ENCODE results near the gene SLC2A8. TPM values are rescaled to one million over a fixed set of nuclear protein-coding genes. Genes with fewer than 3 reads are reported as not detected.

SLC2A8 gene, protein sequence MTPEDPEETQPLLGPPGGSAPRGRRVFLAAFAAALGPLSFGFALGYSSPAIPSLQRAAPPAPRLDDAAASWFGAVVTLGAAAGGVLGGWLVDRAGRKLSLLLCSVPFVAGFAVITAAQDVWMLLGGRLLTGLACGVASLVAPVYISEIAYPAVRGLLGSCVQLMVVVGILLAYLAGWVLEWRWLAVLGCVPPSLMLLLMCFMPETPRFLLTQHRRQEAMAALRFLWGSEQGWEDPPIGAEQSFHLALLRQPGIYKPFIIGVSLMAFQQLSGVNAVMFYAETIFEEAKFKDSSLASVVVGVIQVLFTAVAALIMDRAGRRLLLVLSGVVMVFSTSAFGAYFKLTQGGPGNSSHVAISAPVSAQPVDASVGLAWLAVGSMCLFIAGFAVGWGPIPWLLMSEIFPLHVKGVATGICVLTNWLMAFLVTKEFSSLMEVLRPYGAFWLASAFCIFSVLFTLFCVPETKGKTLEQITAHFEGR
- total RNA-seq (2022): 141 and 144 TPM in 2 replicates
- Bru-seq, nascent RNA: percentile 85 among the genes with signal in this experiment
- percentile 93 among the genes with signal in this experiment for BruChase-seq, experiment 1, labeled RNA remaining after a 2-hour chase
- BruChase-seq, experiment 2, labeled RNA remaining after a 6-hour chase: percentile 93 among the genes with signal in this experiment
- long read RNA-seq, transcript SLC2A8-203 (10 exons, 2,172 nt): major isoform, 158 of 357 reads
- long read RNA-seq, transcript SLC2A8-201 (7 exons, 914 nt): minor isoform, 8 of 357 reads
- long read RNA-seq, transcript SLC2A8-215 (8 exons, 1,763 nt): minor isoform, 25 of 357 reads
- long read RNA-seq, partial matches to known transcripts: 26 of 357 reads
- long read RNA-seq, other reads (novel, unspliced or antisense): 136 of 357 reads

DNA sequence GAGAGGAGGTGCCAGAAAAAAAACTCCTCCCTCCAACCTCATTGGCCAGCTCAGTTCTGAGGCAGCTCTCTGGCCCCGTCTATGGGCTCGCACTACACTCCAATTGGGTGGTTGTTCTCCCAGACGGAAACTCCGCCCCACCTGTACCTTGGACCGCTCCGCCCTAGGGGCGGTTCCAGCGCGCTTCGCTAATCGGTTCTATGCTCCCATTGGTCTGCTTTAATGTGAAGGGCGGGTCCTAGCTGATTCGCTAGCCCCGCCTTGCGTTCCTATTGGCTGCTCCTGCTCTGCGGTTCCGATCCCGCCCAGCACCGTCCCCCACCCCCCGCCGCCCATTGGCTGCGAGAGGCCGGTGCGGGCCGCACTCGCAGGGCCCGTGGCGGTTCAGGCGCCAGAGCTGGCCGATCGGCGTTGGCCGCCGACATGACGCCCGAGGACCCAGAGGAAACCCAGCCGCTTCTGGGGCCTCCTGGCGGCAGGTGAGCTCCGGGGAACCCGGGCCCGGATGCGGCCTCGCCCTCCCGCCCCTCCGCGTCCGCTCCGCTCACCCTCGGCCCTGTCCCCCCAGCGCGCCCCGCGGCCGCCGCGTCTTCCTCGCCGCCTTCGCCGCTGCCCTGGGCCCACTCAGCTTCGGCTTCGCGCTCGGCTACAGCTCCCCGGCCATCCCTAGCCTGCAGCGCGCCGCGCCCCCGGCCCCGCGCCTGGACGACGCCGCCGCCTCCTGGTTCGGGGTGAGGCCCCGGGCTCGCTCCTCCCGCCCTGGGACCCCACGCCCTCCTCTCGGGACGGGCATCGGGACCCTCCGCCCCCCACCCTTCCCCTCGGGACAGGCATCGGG, at the start of gene SLC2A8:
SLC2A8 (plus strand) TSS at position 362 of the 838 bp plus-strand sequence; CDS start at position 424, 62 bp downstream.
- peaks cover 17% of the 10 kb centered on the region for H3K4me1 Mint-ChIP-seq (ENCODE audit: low read depth, unreplicated experiment)
- Histone ChIP-seq H3K27me3 (replicated peaks; ENCODE audit: control insufficient read depth, insufficient read depth, low read length) (no peaks in the 10 kb centered on the region), H3K4me1 (peaks cover 39% of the 10 kb centered on the region), H3K9me3 (no peaks in the 10 kb centered on the region), H3K36me3 (ENCODE audit: control insufficient read depth, insufficient read depth, low read length) (no peaks in the 10 kb centered on the region), H3K4me3 (ENCODE audit: low read depth, low read length) (peak within 1 kb of the TSS; percentile 92)
- ChIA-PET CTCF (interaction anchor here (0.7 to 3.4 kb wide), 18 partner anchors 9 to 457 kb away, joined by 3 to 54 read pairs (median 6); partner anchors contain the start of genes TOR2A and ZNF79), POLR2A (interaction anchor here (0.6 to 2.2 kb wide), 16 partner anchors 9 to 1433 kb away, joined by 3 to 51 read pairs (median 9); partner anchors contain the start of genes LRSAM1, RALGPS1, RPL12 and SPOUT1)
- DNase-seq: peak; percentile 99 to 100
- peaks cover 52% of the 10 kb centered on the region for H3K36me3 Mint-ChIP-seq (ENCODE audit: insufficient read depth, unreplicated experiment)
- BruUV-seq (replicated peaks): no TSS peak
- no peaks in the 10 kb centered on the region for H3K27me3 Mint-ChIP-seq (ENCODE audit: insufficient read depth, unreplicated experiment)
- TF ChIP-seq, protein P1, sequence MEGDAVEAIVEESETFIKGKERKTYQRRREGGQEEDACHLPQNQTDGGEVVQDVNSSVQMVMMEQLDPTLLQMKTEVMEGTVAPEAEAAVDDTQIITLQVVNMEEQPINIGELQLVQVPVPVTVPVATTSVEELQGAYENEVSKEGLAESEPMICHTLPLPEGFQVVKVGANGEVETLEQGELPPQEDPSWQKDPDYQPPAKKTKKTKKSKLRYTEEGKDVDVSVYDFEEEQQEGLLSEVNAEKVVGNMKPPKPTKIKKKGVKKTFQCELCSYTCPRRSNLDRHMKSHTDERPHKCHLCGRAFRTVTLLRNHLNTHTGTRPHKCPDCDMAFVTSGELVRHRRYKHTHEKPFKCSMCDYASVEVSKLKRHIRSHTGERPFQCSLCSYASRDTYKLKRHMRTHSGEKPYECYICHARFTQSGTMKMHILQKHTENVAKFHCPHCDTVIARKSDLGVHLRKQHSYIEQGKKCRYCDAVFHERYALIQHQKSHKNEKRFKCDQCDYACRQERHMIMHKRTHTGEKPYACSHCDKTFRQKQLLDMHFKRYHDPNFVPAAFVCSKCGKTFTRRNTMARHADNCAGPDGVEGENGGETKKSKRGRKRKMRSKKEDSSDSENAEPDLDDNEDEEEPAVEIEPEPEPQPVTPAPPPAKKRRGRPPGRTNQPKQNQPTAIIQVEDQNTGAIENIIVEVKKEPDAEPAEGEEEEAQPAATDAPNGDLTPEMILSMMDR (IDR thresholded peaks at IDR 0.05; ENCODE audit: insufficient read depth in 1 of 2, low read depth in 1 of 2, low read length in 1 of 2, severe bottlenecking in 1 of 2, unreplicated experiment in 1 of 2): peak; percentile 36 to 47
- H3K9me3 Mint-ChIP-seq (ENCODE audit: unreplicated experiment): no peaks in the 10 kb centered on the region
- peak within 1 kb of the TSS; percentile 93 for H3K27ac Mint-ChIP-seq (ENCODE audit: unreplicated experiment)
- peak within 1 kb of the TSS; percentile 97 for H3K4me3 Mint-ChIP-seq (ENCODE audit: unreplicated experiment)
- intact Hi-C loops (cut with micrococcal nuclease; ENCODE audit: unreplicated experiment): loop anchor here (1.0 to 10.0 kb wide), 7 partner anchors 9 to 455 kb away; no protein-coding TSS in a partner anchor

DNA sequence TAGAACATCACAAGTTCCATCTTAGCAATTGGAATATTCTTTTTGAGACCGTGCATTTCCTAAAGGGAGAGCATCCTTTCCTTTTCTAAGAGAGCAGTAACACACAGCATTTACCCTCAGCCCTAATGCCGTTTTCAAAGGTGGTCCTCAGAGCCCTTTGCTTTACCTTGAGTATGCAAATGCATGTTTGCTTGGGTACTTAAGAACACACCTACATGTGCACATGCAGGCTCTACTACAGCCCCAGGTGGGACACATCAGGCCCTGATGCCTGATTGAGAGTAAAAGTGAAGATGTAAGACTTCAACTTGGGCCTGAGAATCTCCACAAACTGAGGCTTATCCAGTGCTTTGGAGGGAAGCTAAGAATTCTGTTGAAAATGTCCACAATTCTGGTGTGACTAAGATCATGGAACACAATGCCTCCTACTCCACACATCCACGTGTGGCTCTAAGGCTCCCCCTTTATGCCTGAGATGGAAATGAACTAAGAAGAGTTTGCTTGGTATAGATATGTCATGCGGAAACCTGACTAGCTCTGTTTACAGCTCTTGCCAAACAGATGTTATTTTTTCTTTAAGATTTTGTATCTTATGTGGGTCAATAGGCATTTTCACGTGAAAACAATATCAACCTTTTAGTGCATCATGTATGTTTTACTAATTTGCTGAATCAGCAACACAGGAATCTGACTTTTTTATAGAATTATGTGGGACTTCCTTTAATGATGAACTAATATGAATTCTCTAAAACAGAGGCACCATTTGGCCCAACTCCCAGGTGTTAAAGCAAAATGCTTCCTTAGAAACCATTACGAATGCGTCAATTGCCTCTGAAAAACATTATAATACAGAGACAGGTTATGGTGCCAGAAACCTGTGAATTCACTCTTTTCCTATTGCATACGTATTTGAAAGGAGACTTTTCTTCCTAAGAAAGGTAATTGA, 48.9 kb upstream of the SLC2A8 start:
- H3K4me3 Mint-ChIP-seq (ENCODE audit: unreplicated experiment): no peak overlapping the region
- CTCF ChIA-PET: interaction anchor here (1.0 kb wide), 2 partner anchors 124 to 408 kb away, joined by 3 read pairs; no protein-coding TSS in a partner anchor

More for the DNA sequence above, 48.9 kb upstream of the SLC2A8 start:
- no peak overlapping the region for H3K27ac Mint-ChIP-seq (ENCODE audit: unreplicated experiment)
- Histone ChIP-seq H3K9me3 (no peaks in the 10 kb centered on the region), H3K4me3 (ENCODE audit: low read depth, low read length) (no peak overlapping the region), H3K4me1 (no peaks in the 10 kb centered on the region), H3K27me3 (replicated peaks; ENCODE audit: control insufficient read depth, insufficient read depth, low read length) (no peaks in the 10 kb centered on the region), H3K36me3 (ENCODE audit: control insufficient read depth, insufficient read depth, low read length) (no peaks in the 10 kb centered on the region)
- POLR2A ChIA-PET: no interaction called here
- BruUV-seq (replicated peaks): no TSS peak
- H3K4me1 Mint-ChIP-seq (ENCODE audit: low read depth, unreplicated experiment): peaks cover 6% of the 10 kb centered on the region
- TF ChIP-seq, protein P1 (IDR thresholded peaks at IDR 0.05; ENCODE audit: insufficient read depth in 1 of 2, low read depth in 1 of 2, low read length in 1 of 2, severe bottlenecking in 1 of 2, unreplicated experiment in 1 of 2): peak; percentile 8 to 12
- no peak for DNase-seq
- intact Hi-C loops (cut with micrococcal nuclease; ENCODE audit: unreplicated experiment): loop anchor here (1.0 kb wide), 1 partner anchor 134 kb away; no protein-coding TSS in a partner anchor
- no peaks in the 10 kb centered on the region for H3K27me3 Mint-ChIP-seq (ENCODE audit: insufficient read depth, unreplicated experiment)
- H3K9me3 Mint-ChIP-seq (ENCODE audit: unreplicated experiment): no peaks in the 10 kb centered on the region
- H3K36me3 Mint-ChIP-seq (ENCODE audit: insufficient read depth, unreplicated experiment): no peaks in the 10 kb centered on the region
